Forelimb muscle (tissue), 1 donor: Measurements from ENCODE around the gene CT45A6. TPM values are rescaled to one million over a fixed set of nuclear protein-coding genes. Genes with fewer than 3 reads are reported as not detected.
"Not testable (repeated sequence)": the region's sequence is repeated elsewhere in the genome, so short reads cannot be mapped to it uniquely, and the experiment has no call there.

Experiments
- DNase-seq: peaks from one replicate; pipeline ENCODE4 v3.0.0-alpha.2; 2013; ENCODE audit warnings: low read depth
- polyA plus RNA-seq: library from polyadenylated mRNA; unstranded; fragments of 120-200 nt; gene quantifications from one replicate; pipeline ENCODE4 v1.2.1, GENCODE V29; 2013; ENCODE audit not compliant: insufficient read length

Gene CT45A6, protein sequence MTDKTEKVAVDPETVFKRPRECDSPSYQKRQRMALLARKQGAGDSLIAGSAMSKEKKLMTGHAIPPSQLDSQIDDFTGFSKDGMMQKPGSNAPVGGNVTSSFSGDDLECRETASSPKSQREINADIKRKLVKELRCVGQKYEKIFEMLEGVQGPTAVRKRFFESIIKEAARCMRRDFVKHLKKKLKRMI
- not detected for polyA plus RNA-seq

DNA sequence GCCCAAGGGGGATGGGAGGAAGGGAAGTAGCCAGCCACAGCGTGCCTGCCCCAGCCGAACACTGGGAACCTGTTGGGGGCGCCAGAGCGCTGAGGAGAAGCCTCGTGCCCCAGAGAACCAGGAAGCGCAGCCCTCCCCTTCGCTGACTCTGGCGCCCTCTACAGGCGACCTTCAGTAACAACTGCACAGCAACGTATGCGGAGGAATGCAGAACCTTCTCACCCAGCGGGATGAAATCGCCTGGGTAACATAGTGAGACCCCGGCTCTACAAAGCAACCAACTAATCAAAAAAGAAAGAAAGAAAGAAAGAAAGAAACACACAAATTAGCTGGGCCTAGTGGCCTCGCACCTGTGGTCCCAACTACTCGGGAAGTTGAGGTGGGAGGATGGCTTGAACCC, at the start of gene CT45A6:
TSS of gene CT45A6 (minus strand) at position 101 of the 400 bp plus-strand sequence. CDS start 3,794 bp downstream, outside the sequence.
- not testable (repeated sequence) for DNase-seq

DNA sequence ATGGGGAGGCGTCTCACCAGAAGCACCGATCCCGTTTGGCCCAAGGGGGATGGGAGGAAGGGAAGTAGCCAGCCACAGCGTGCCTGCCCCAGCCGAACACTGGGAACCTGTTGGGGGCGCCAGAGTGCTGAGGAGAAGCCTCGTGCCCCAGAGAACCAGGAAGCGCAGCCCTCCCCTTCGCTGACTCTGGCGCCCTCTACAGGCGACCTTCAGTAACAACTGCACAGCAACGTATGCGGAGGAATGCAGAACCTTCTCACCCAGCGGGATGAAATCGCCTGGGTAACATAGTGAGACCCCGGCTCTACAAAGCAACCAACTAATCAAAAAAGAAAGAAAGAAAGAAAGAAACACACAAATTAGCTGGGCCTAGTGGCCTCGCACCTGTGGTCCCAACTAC, 34.6 kb upstream of the CT45A6 start, which contains the start of gene CT45A7:
TSS of gene CT45A7 (minus strand) at position 101 of the 400 bp plus-strand sequence. CDS start 3,747 bp downstream, outside the sequence.
- DNase-seq, result not testable (repeated sequence)

DNA sequence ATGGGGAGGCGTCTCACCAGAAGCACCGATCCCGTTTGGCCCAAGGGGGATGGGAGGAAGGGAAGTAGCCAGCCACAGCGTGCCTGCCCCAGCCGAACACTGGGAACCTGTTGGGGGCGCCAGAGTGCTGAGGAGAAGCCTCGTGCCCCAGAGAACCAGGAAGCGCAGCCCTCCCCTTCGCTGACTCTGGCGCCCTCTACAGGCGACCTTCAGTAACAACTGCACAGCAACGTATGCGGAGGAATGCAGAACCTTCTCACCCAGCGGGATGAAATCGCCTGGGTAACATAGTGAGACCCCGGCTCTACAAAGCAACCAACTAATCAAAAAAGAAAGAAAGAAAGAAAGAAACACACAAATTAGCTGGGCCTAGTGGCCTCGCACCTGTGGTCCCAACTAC, 17.3 kb upstream of the CT45A6 start, which contains the start of gene CT45A2:
TSS of gene CT45A2 (minus strand) at position 101 of the 400 bp plus-strand sequence. CDS start 3,747 bp downstream, outside the sequence.
- DNase-seq, result not testable (repeated sequence)

DNA sequence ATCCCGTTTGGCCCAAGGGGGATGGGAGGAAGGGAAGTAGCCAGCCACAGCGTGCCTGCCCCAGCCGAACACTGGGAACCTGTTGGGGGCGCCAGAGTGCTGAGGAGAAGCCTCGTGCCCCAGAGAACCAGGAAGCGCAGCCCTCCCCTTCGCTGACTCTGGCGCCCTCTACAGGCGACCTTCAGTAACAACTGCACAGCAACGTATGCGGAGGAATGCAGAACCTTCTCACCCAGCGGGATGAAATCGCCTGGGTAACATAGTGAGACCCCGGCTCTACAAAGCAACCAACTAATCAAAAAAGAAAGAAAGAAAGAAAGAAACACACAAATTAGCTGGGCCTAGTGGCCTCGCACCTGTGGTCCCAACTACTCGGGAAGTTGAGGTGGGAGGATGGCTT, 17.2 kb downstream of the CT45A6 start, which contains the start of gene CT45A5:
TSS of gene CT45A5 (minus strand) at position 101 of the 400 bp plus-strand sequence. CDS start 3,774 bp downstream, outside the sequence.
- not testable (repeated sequence) for DNase-seq

DNA sequence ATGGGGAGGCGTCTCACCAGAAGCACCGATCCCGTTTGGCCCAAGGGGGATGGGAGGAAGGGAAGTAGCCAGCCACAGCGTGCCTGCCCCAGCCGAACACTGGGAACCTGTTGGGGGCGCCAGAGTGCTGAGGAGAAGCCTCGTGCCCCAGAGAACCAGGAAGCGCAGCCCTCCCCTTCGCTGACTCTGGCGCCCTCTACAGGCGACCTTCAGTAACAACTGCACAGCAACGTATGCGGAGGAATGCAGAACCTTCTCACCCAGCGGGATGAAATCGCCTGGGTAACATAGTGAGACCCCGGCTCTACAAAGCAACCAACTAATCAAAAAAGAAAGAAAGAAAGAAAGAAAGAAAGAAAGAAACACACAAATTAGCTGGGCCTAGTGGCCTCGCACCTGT, 34.5 kb downstream of the CT45A6 start, which contains the start of gene CT45A3:
TSS of gene CT45A3 (minus strand) at position 101 of the 400 bp plus-strand sequence. CDS start 3,747 bp downstream, outside the sequence.
- not testable (repeated sequence) for DNase-seq

DNA sequence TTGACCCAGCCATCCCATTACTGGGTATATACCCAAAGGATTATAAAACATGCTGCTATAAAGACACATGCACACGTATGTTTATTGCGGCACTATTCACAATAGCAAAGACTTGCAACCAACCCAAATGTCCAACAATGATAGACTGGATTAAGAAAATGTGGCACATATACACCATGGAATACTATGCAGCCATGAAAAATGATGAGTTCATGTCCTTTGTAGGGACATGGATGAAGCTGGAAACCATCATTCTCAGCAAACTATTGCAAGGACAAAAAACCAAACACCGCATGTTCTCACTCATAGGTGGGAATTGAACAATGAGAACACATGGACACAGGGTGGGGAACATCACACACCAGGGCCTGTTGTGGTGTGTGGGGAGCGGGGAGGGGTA, 57.8 kb downstream of the CT45A6 start:
- not testable (repeated sequence) for DNase-seq

Other genes starting within 250 kb of the CT45A6 start
- 0.24 TPM for gene CT45A1, start 89.1 kb downstream of the CT45A6 start, polyA plus RNA-seq
- gene CT45A3, start 34.6 kb downstream of the CT45A6 start, polyA plus RNA-seq, result not detected
- 0.89 TPM for gene CT45A5, start 17.3 kb downstream of the CT45A6 start, polyA plus RNA-seq
- gene CT45A2, start 17.2 kb upstream of the CT45A6 start, polyA plus RNA-seq, result not detected
- not detected for gene CT45A7, start 34.5 kb upstream of the CT45A6 start, polyA plus RNA-seq
- gene CT45A8, start 51.8 kb upstream of the CT45A6 start, polyA plus RNA-seq, result not detected
- not detected for gene CT45A9, start 69.0 kb upstream of the CT45A6 start, polyA plus RNA-seq
- gene CT45A10, start 90.7 kb upstream of the CT45A6 start, polyA plus RNA-seq, result not detected
- not detected for gene SAGE1, start 90.9 kb upstream of the CT45A6 start, polyA plus RNA-seq
- 16.8 TPM for gene MMGT1, start 171.2 kb upstream of the CT45A6 start, polyA plus RNA-seq
- 7.5 TPM for gene SLC9A6, start 182.6 kb upstream of the CT45A6 start, polyA plus RNA-seq